ENCODE measurements around the gene CERKL. TPM values are rescaled to one million over a fixed set of nuclear protein-coding genes. Genes with fewer than 3 reads are reported as not detected.

Gene CERKL
- total and polyA plus RNA-seq, 12 donors: 0.03 TPM; not detected in 11

DNA sequence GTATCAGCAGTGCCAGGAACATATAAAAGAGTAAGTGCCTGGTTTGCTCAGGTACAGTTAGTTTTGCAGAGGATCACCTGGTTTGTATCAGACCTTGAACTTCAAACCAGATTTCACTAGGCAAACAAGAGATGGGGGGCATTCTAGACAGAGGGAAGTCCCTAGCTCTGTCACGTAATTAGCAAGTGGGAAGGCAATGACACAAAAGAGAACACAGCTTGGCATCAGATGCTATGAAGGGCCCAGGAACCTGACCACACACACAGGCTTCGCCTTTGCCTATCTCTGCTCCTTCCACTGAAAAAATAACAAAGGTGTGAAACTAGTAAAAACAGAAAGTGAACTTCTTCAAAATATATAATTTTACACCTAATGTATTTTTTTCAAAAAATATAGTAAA is 62.6 kb downstream of the CERKL start:
- Histone ChIP-seq H3K4me1 (replicated peaks in 1 of 2) (no peaks in the 10 kb centered on the region), H3K27me3 (no peaks in the 10 kb centered on the region), H3K36me3 (replicated peaks in 1 of 2) (no peaks in the 10 kb centered on the region), H3K9me3 (replicated peaks in 1 of 3) (no peaks in the 10 kb centered on the region), H3K27ac (no peak overlapping the region), H3K4me3 (no peak overlapping the region)
- WGBS, 4 donors: 45 to 67% (median 57%) methylated on average over 2 of the region's 2 CpGs
- no peak for DNase-seq
- TF ChIP-seq, protein P1, sequence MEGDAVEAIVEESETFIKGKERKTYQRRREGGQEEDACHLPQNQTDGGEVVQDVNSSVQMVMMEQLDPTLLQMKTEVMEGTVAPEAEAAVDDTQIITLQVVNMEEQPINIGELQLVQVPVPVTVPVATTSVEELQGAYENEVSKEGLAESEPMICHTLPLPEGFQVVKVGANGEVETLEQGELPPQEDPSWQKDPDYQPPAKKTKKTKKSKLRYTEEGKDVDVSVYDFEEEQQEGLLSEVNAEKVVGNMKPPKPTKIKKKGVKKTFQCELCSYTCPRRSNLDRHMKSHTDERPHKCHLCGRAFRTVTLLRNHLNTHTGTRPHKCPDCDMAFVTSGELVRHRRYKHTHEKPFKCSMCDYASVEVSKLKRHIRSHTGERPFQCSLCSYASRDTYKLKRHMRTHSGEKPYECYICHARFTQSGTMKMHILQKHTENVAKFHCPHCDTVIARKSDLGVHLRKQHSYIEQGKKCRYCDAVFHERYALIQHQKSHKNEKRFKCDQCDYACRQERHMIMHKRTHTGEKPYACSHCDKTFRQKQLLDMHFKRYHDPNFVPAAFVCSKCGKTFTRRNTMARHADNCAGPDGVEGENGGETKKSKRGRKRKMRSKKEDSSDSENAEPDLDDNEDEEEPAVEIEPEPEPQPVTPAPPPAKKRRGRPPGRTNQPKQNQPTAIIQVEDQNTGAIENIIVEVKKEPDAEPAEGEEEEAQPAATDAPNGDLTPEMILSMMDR (IDR thresholded peaks at IDR 0.05): no peak
- no peak for TF ChIP-seq POLR2A (IDR thresholded peaks at IDR 0.05)
- intact Hi-C loops (cut with DNase I): no loop called here

DNA sequence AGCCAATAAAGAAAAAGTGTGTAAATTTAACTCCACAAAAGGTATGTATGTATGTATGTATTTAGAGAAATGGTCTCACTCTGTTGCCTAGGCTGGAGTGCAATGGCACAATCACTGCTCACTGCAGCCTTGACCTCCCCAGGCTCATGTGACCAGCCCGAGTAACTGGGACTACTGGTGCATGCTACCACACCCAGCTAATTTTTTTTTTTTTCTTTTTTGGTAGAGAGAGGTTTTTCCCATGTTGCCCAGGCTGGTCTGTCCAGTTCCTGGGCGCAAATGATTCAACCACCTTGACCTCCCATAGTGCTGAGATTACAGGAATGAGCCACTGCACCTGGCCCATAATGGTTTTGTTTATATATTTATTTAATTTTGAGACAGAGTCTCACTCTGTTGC is 67.1 kb downstream of the CERKL start:
- no peak for DNase-seq
- Histone ChIP-seq H3K36me3 (replicated peaks in 1 of 2) (no peaks in the 10 kb centered on the region), H3K4me3 (no peak overlapping the region), H3K4me1 (replicated peaks in 1 of 2) (no peaks in the 10 kb centered on the region), H3K9me3 (replicated peaks in 1 of 3) (no peaks in the 10 kb centered on the region), H3K27me3 (peaks cover 5% of the 10 kb centered on the region), H3K27ac (no peak overlapping the region)
- 69 to 81% (median 72%) methylated on average over 2 of the region's 2 CpGs for WGBS, 4 donors
- TF ChIP-seq, protein P1 (IDR thresholded peaks at IDR 0.05): no peak
- no peak for TF ChIP-seq POLR2A (IDR thresholded peaks at IDR 0.05)
- intact Hi-C loops (cut with DNase I): no loop called here

DNA sequence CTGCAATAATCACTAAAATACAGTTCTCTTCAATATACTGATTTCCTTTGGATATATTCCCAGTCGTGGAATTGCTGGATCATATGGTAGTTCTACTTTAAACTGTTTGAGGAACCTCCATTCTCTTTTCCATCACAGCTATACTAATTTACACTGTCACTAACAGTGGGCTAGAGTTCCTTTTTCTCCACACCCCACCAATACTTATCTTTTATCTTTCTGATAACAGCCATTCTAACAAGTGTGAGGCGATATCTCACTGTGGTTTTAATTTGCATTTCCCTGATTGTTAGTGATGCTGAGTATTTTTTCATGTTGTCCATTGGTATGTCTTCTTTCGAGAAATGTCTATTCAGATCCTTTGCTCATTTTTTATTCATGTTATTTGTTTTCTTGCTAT is 68.4 kb downstream of the CERKL start:
- H3K9me3 ChIP-seq (replicated peaks in 1 of 3): no peaks in the 10 kb centered on the region
- H3K27ac ChIP-seq: no peak overlapping the region
- WGBS, 4 donors: 63 to 85% (median 82%) methylated on average over 3 of the region's 3 CpGs
- intact Hi-C loops (cut with DNase I): no loop called here
- DNase-seq: no peak
- peaks cover 9% of the 10 kb centered on the region for H3K27me3 ChIP-seq
- no peak overlapping the region for H3K4me3 ChIP-seq
- no peaks in the 10 kb centered on the region for H3K4me1 ChIP-seq (replicated peaks in 1 of 2)
- TF ChIP-seq POLR2A (IDR thresholded peaks at IDR 0.05): no peak
- TF ChIP-seq, protein P1 (IDR thresholded peaks at IDR 0.05): no peak
- no peaks in the 10 kb centered on the region for H3K36me3 ChIP-seq (replicated peaks in 1 of 2)

DNA sequence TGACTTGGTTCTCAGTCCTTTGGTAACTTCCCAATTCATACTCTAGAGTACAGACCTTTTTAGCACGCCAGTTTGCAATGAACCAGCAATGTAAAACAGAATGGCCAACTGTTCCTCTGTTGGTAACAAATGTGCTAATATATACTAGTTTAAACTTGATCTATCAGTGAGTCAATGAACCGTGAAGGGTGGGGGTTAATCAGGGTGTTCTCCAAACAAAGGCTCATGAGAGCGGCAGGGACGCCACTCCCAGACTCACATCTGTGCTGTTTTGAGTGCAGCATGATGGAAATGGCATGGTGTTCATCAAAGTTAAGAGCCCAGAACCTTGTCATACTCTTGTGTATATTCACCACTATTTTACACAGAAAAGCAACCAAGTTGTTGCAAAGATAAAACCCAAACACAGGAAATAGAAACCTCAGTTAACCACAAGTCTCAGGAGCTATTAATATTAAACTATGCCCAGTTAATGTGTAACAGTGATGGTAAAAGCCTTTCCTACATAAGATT is 70.3 kb downstream of the CERKL start:
- no peak overlapping the region for H3K27ac ChIP-seq
- no peak overlapping the region for H3K4me3 ChIP-seq
- H3K27me3 ChIP-seq: peaks cover 9% of the 10 kb centered on the region
- intact Hi-C loops (cut with DNase I): no loop called here
- no peaks in the 10 kb centered on the region for H3K36me3 ChIP-seq (replicated peaks in 1 of 2)
- WGBS, 4 donors: 18 to 26% (median 24%) methylated on average over 4 of the region's 4 CpGs
- no peaks in the 10 kb centered on the region for H3K9me3 ChIP-seq (replicated peaks in 1 of 3)
- DNase-seq: no peak
- TF ChIP-seq POLR2A (IDR thresholded peaks at IDR 0.05): no peak
- TF ChIP-seq, protein P1 (IDR thresholded peaks at IDR 0.05): no peak
- no peaks in the 10 kb centered on the region for H3K4me1 ChIP-seq (replicated peaks in 1 of 2)
